T-helper 2 cell treated with Interferon-gamma antibody and Interleukin-4, amounts not matched to agents 5 μg/mL and 100 μg/mL, for 36 hours (primary cell): ENCODE results near the gene KRI1.
A peak's percentile ranks its signal among the peaks of the same experiment; 100 is the strongest.

Experiments
- DNase-seq: peaks from one replicate; pipeline ENCODE4 v3.0.0; 2021; ENCODE audit warnings: low spot score
- H3K27ac Mint-ChIP-seq: one replicate; pipeline ENCODE4 v1.8.0; 2021; ENCODE audit warnings: mild to moderate bottlenecking, mixed read lengths
- H3K27me3 Mint-ChIP-seq: one replicate; pipeline ENCODE4 v1.8.0; 2021; ENCODE audit warnings: low read depth, mixed read lengths
- H3K36me3 Mint-ChIP-seq: one replicate; pipeline ENCODE4 v1.8.0; 2021; ENCODE audit warnings: low read depth, mixed read lengths
- H3K4me1 Mint-ChIP-seq: one replicate; pipeline ENCODE4 v1.8.0; 2021; ENCODE audit warnings: low read depth, mixed read lengths
- H3K4me3 Mint-ChIP-seq: one replicate; pipeline ENCODE4 v1.8.0; 2022; ENCODE audit warnings: mild to moderate bottlenecking, moderate library complexity, mixed read lengths
- H3K9me3 Mint-ChIP-seq: one replicate; pipeline ENCODE4 v1.8.0; 2021; ENCODE audit warnings: mixed read lengths

Gene KRI1

DNA sequence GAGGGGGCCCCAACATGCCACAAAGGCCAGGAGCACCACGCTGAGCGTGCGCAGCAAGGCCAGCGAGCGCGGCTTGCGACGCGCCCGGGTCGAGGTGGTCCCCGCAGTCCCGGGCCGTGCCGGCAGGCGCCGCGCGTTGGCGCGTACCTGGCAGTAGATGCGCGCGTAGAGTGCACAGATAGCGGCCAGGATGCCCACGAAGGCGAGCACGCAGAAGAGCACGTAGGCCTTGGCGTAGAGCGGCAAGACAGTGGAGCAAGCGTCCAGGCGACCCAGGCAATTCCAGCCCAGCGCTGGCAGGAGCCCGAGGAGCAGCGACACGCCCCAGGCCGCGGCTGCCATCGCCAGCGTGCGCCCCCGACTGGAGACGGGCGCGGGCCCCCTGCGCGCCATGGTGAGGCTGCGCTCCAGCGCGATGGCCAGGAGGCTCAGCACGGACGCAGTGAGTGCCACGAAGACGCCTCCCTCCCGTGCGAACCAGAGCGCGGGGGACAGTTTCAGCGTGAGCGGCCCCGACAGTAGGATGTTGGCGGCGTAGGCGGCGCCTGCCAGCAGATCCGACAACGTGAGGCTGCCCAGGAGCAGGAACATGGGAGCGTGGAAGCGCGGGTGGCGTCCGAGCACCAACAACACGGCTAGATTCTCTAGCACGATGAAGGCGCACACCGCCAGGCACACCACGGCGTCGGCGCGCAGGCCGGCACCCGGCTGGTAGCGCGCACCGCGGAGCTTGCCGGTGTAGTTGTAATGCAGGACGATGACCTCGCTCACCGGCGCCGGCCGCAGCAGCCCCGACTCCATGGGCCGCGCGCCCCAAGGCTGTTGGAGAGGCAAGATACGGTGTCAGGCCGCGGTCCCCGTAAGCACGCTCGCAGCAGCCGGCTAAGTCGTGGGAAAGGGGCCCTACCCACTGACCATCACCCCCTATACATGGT lies 51.3 kb downstream of the KRI1 start:
- DNase-seq = peak; percentile 21
- Mint-ChIP-seq H3K36me3 (no peaks in the 10 kb centered on the region), H3K27ac (no peak overlapping the region), H3K9me3 (no peaks in the 10 kb centered on the region), H3K27me3 (peaks cover 59% of the 10 kb centered on the region), H3K4me1 (peaks cover 19% of the 10 kb centered on the region), H3K4me3 (no peak overlapping the region)

DNA sequence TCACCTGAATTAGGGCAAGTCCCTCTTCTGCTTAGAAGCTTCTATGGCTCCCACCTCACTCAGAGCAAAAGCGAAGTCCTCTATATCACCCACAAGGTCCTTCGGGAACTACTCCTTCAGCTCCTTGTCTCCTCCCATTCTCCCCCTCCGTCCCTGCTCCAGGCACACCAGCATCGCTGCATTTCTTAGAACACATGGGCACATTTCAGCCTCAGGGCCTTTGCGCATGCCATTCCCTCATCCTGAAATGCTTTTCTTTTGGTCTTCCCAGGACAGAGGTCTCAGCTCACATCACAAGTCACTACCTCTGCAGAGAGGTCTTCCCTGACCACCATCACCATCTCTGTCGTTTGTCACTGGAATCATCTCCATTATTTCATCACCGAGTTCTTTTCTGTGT lies 52.6 kb downstream of the KRI1 start:
- H3K36me3 Mint-ChIP-seq = no peaks in the 10 kb centered on the region
- peaks cover 15% of the 10 kb centered on the region for H3K4me1 Mint-ChIP-seq
- no peaks in the 10 kb centered on the region for H3K9me3 Mint-ChIP-seq
- no peak overlapping the region for H3K27ac Mint-ChIP-seq
- H3K4me3 Mint-ChIP-seq = no peak overlapping the region
- H3K27me3 Mint-ChIP-seq = peaks cover 47% of the 10 kb centered on the region
- DNase-seq = no peak

DNA sequence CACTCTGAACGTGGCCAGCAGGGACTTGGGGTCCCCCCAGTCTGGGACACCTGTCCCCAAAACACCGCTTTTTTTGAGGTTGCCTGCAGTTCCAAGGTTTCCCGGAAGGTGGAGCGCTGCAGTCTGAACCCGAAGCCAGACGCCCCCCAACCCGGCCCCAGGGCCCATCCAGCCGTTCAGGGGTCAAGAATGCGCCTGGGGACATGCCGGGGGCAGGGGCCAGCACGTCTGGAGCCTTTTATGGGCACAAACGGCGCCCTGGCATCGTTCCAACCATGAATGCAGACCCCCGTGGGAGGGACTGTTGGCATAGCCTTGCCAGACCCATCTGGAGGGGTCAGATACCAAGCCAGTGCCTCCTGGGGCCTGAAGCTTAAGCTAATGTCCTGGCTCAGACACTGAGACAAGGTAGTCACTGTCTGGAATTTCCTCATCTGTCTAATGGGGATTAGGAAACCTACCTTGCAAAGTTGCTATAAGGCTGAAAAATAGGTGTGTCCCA lies 55.5 kb downstream of the KRI1 start:
- no peak overlapping the region for H3K27ac Mint-ChIP-seq
- H3K4me3 Mint-ChIP-seq = no peak overlapping the region
- H3K27me3 Mint-ChIP-seq = peaks cover 29% of the 10 kb centered on the region
- no peaks in the 10 kb centered on the region for H3K36me3 Mint-ChIP-seq
- H3K9me3 Mint-ChIP-seq = peaks cover 3% of the 10 kb centered on the region
- H3K4me1 Mint-ChIP-seq = peaks cover 13% of the 10 kb centered on the region
- DNase-seq = peak; percentile 46

DNA sequence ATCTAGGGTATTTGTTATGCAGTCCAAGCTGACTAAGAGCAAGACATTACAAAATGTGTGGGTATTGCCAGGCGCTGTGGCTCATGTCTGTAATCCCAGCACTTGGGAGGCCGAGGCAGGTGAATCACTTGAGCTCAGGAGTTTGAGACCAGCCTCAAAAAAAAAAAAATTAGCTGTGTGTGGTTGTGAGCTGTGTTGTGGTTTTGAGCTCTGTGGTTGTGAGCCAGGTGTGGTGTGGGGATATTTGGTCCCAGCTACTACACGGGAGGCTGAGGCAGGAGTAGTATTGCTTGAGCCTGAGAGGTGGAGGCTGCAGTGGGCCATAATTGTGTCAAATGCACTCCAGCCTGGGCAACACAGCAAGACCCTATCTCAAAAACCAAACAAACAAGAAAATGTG lies 57.1 kb downstream of the KRI1 start:
- H3K4me3 Mint-ChIP-seq = no peak overlapping the region
- H3K4me1 Mint-ChIP-seq = peaks cover 14% of the 10 kb centered on the region
- H3K9me3 Mint-ChIP-seq = peaks cover 3% of the 10 kb centered on the region
- H3K36me3 Mint-ChIP-seq = no peaks in the 10 kb centered on the region
- H3K27me3 Mint-ChIP-seq = peaks cover 15% of the 10 kb centered on the region
- DNase-seq = peak; percentile 33
- H3K27ac Mint-ChIP-seq = no peak overlapping the region

DNA sequence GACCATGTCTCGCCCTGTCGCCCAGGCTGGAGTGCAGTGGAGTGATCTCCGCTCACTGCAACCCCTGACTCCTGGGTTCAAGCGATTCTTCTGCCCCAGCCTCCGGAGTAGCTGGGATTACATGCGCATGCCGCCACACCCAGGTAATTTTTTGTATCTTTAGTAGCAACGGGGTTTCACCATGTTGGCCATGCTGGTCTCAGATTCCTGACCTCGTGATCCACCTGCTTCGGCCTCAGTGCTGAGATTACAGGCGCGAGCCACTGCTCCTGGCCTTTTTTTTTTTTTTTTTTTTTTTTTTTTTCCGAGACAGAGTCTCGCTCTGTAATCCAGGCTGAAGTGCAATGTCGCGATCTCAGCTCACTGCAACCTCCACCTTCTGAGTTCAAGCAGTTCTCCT lies 57.8 kb downstream of the KRI1 start:
- no peak for DNase-seq
- Mint-ChIP-seq H3K4me1 (peaks cover 18% of the 10 kb centered on the region), H3K27ac (no peak overlapping the region), H3K27me3 (peaks cover 9% of the 10 kb centered on the region), H3K36me3 (no peaks in the 10 kb centered on the region), H3K4me3 (no peak overlapping the region), H3K9me3 (peaks cover 3% of the 10 kb centered on the region)

DNA sequence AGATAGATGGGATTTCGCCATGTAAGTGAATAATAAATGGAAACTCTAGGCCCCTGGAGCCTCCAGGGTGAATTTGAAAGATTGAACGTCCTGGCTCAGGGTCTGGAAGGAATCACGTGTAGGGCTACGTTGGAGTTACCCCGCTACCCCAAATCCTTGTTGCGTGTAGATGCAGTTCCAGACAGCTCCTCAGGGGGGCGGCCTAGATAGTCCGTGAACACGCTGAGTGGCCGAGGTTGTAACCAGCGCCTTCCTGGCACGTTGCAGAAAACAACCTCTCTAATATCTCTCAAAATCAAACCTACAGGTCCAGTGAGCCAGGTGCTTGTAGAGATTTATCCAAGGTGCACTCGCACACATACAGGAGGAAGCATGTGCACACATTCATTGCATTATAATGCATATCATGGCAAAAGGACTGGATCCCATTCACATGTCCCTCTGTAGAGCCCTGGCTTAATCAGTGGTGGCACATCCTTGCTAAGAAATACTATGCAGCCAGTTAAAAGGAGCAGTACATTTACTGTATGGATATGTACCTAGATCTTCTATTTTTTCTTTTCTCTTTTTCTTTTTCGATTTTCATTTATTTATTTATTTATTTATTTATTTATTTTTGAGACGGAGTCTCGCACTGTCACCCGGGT lies 60.1 kb downstream of the KRI1 start:
- Mint-ChIP-seq H3K4me3 (no peak overlapping the region), H3K27ac (peak overlapping the region; percentile 57), H3K36me3 (peaks cover 5% of the 10 kb centered on the region), H3K27me3 (no peaks in the 10 kb centered on the region), H3K4me1 (peaks cover 23% of the 10 kb centered on the region), H3K9me3 (peaks cover 3% of the 10 kb centered on the region)
- DNase-seq = peak; percentile 74
